GDM1 (cell line): Measurements from ENCODE around the gene DDOST.
"Not testable (repeated sequence)": the region's sequence is repeated elsewhere in the genome, so short reads cannot be mapped to it uniquely, and the experiment has no call there.

Experiments used
- DNase-seq: peaks from one replicate; lab custom pipeline; 2025; lab: John Stamatoyannopoulos, UW

DDOST gene

DNA sequence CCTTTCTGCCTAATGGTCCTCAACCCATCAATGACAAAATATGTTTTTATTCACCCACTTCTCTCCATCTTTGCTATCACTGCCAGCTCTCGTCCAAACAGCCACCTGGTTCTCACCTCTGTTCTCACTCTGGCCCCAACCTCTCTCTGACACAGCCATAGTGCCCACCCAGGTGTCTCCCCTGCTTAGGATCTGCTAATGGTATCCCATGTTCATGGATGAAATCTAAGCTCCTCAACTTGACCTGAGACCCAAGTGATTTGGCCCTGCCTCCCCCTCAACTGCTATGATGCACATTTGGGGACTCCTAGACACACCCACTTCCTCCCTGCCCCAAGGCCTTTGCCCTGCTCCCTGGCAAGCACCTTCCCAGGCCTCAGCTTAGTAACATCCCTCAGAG, 30.7 kb upstream of the DDOST start:
- DNase-seq, result no peak

DNA sequence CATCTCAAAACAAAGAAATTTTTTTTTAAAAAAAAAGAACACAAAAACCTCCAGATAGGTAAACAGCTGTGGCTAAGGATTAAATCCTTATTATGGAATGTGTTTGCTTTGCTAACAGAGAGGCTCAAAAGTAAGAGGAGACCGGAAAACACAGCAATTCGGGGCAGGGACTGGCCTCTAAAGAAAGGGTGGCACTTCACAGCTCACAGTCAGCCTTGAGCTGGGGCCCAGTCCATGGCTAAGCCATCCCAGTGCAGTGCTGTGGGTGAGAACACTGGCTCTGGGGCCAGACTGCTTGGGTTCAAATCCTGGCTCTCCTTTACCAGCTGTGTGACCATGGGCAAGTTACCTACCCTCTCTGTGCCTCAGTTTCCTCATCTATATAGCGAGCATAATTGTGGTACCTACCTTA, 28.5 kb upstream of the DDOST start:
- no peak for DNase-seq

DNA sequence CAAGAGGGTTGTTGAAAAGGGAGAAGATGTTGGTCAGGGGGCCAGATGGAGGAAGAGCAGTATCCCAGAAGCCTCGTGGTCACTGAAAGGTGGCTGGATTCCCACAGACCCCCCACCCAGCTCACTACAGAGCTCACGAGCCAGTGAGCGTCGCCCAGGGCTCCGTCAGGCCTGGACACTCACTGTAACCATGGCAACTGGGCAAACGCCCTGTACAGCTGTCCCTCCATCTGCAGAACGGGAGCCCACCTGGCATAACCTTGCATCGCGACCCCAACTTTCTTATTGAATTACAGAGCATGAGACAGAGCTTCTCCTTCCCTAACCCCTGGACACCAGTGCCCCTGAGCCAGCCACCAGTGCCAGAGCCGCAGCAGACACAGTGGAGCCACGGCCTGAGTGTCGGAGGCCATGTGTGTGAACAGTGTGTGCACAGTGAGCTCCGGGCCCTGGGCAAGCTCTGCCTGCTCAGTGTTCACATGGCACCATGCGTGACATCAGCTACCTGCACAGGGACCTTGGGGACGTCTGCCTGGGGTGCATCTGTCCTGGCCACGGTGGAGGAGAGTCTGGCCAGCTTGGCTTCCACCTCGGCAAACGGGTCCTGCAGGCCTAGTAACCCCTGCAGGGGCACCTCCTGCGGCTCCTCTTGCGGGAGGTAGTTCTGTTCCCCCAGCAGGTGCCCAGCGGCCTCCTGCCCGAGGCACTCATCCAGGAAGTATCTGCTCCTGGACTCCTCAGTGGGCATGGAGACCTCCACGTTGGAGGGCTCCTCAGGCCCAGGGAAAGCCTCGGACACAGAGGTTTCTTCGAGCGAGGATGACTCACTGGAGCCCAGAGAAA, 25.9 kb upstream of the DDOST start:
- no peak for DNase-seq

DNA sequence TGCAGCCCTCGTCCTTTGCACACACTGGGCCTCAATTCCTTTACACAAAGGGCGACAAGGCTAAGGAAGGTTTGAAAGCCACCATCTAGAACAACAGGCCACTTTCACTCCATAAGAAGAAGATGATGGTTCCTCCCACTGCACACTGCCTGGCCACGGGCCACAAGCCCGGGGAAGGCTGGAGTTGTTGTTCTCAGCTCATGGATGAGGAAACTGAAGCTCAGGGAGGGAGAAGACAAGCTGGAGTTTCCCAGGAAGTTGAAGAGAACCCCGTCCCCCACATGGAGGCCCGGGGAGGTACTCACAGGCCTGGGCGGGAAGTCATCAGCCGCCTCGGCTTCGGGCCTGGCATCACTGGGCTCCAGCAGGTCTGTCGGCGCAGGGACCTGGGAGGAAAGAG, 24.6 kb upstream of the DDOST start:
- DNase-seq, result no peak

DNA sequence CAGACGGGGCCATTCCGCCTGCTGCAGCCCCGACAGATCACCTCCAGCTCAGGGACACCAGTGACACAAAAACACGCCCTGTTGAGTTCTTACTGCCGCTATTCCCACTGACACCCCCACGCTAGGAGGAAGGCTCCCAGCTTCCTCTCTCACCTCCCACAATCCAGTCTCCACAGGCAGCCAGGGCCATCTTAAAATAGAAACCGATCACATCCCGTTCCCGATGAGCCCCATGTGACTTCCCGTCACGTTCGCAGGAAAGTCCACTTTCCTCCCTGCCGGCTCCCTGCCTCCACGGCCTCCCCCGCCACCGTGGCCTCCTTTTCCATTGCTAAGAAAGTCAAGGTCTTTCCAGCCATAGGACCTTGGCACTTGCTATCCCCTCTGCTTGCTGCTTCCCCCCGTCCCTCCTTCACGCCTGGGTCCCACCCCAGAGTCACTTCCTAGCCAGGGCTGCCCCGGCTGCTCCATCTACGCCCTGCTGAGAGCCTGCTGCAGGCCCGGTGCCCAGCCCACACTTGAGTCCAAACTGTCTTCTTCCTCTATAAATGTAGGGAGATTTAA, 24.0 kb upstream of the DDOST start:
- DNase-seq, result no peak

DNA sequence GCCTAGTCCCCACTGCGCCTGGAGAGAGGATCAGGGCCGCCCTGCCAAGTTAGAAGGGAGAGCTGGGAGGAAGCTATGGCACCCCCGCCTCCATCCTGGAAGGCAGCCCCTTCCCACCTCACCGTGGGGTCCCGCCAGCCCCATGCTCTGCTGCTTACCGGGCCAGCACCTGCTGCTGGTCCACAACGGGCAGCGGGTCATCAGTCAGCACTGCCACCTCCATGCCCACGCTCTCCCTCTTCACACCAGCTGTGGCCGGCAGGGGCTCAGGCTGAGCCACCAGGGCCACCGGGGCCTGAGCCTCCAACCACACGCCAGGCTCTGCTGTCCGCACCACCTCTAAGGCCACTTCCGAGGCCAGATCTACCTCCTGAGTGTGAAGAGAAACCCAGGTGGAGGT, 23.5 kb upstream of the DDOST start:
- DNase-seq, result no peak

DNA sequence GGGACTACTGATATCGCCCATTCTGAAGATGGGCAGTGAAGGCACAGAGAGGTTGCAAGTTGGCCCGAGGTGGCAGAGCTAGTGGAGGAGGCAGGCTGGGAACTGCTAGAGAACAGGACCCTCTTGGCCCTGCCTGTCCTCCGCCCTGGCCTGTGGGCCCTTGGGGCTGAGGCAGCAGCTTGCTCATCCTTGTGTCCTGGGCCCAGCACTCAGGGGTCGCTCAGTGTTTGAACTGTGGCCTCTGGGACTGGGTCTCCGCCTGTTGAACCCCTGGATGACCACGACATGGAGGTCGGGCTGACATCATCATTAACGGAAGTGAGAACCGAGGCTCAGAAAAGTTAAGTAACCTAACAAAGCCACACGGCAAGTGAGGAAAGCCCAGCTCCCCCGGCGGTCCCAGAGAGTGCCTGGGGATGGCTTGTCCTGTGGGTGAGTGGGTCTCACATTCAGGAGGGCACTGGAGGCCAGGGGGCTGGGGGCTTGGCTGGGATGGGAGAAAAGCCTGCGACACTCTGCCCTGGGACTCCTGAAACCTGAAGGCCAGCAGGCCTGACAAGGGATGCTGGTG, 23.0 kb upstream of the DDOST start:
- DNase-seq, result no peak

DNA sequence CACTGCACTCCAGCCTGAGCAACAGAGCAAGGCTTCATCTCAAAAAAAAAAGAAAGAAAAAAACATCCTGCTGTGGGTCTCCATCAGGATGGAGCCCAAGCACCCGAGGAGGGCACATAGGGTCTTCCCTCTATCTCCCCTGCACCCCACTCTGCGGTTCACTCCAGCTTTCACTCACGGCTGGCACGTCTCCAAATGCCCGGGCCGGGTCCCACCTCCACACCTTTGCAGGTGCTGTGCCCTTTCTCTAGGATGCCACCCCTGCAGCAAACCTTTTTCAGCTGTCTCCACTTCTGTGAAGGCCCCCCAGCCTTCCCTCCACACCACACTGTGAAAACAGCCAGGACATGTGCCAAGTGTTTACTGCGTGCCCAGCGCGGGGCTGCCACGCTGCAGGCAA, 22.4 kb upstream of the DDOST start:
- no peak for DNase-seq

DNA sequence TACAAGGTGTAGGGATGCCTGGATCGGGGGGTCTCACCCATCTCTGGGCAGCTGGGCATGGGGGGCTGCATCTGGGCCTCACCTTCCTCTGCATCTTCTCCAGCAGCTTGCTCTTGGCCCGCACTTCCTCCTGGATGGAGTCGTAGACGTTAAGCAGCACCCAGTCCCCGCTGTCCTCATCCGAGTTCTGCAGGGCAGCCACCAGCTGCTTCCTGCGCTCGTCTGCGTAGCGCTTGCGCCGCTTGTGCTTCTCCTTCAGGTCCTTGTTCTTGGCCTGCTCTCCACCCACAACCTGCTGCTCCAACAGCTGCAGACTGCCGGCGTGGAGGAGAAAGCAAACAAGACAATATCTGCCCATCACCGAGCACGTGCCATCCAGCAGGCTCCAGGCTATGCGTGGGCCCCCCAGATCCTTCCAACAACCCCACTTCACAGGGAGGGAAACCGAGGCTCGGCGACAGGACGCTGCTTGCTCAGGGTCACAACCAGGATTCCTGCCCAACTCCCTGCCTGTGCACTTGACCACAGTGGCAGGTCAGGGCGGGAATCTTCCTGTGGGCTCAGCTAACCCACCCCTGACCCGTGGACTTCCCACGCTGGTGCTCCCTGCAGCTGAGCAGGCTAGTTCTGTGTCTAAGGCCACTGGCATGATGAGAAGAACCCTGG, 21.5 kb upstream of the DDOST start:
- no peak for DNase-seq

DNA sequence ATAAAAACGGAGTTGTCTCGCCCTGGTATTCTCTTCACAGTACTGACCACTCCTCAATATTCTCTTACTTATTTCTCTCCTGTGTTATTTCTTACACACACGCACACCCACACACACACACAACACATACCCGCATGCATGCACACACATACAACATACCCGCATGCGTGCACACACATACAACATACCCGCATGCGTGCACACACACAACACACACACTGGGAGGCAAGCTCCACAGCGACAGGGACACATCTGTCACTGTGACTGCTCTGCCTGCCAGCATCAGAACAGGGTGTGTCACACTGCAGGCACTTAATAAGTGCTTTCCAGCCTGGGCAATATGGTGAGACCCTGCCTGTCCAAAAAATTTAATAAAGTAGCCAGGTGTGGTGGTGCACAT, 20.8 kb upstream of the DDOST start:
- DNase-seq, result no peak

DNA sequence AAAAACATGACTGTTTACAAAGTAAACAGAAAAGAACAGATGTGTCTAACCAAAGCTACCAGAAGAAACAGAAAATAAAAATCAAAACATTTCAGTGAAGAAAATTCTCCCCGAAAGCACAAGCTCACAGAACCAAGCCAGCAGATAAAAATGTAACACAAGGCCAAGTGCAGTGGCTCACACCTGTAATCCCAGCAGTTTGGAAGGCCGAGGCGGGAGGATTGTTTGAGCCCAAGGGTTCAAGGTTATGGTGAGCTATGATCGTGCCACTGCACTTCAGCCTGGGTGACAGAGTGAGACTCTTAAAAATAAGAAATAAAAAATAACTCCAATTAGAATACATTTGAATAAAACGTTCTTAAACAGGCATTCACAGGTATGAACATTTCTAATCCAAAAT, 19.1 kb upstream of the DDOST start:
- DNase-seq, result no peak

DNA sequence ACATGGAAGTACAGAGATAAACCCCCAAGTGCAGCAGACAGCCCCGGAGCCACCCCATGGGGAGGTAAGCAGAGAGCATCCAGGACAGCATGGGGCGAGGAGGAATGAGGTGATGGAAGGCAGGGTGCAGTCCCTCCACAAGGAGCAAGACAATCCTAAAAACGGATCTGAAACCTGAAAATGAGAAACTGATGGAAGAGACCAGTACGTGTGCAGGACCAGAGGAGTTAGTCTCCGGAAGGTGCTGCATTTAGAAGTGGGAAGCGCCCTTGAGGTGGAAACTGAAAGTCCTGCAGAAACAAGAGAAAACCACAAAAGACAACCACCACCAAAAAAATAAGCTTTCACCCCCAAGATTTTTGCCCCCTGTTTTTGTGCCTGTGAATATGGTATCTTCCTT, 17.4 kb upstream of the DDOST start:
- no peak for DNase-seq

DNA sequence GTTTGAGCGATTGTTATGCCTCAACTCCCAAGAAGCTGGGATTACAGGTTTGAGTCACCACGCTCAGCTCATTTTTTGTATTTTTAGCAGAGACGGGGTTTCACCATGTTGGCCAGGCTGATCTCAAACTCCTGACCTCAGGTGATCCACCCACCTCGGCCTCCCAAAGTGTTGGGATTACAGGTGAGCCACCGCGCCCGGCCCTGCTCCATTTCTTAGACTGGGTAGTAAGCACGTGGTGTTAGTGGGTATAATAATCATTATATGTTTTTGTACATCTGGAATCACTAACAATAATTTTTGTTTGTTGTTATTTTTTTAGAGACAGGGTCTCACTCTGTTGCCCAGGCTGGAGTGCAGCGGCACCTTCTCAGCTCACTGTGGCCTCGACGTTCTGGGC, 12.5 kb upstream of the DDOST start:
- DNase-seq, result not testable (repeated sequence)

DNA sequence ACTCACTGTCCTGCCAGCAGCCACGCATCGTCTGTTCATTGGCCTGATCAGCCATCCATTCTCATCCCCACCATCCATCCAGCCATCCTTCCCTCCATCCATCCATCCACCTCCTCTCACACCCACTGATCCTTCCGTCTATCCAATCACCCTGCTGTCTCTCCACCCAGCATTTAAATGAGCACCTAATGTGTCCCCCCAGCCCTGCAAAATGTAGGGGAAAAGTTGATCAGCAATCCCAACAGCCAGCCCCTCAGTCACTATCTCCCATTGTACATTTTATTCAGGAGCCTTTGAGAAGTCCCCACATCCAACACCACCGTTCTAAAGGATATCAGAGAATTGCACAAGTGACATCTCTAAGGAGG, 11.1 kb upstream of the DDOST start:
- DNase-seq, result no peak

DNA sequence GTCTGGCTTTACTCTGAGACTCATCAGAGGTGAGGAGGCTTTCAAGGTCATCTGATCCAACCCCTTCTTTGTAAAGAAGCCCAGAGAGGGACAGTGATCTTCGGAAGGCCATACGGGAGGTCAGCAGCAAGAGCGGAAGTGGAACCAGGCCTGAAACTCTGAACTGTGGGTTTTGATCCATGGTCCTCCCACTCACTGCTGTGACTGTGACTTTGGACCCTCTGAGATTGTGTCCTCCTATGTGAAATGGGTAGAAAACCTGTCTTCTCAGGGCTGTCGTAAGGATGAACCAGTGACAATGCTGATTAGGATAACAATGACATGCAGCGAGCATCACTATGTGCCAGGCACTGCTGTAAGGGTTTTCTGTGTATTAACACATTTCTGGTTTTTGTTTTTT, 9.8 kb upstream of the DDOST start:
- no peak for DNase-seq

DNA sequence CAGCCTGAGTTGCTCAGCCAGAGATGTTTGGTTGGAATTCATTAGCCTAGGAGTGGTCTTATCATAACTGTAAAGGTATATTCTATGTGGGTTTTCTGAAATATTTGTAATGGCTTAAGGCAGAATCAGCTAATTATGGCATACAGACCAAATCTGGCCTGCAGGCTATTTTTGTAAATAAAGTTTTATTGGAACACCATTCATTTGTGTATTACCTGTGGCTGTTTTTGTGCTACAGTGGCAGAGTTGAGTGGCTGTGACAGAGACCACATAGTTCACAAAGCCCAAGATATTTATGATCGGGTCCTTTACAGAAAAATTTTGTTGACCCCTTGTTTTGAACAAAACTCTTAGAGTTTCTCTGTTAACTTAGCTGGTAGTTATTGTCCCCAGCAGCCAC, 7.4 kb upstream of the DDOST start:
- no peak for DNase-seq

DNA sequence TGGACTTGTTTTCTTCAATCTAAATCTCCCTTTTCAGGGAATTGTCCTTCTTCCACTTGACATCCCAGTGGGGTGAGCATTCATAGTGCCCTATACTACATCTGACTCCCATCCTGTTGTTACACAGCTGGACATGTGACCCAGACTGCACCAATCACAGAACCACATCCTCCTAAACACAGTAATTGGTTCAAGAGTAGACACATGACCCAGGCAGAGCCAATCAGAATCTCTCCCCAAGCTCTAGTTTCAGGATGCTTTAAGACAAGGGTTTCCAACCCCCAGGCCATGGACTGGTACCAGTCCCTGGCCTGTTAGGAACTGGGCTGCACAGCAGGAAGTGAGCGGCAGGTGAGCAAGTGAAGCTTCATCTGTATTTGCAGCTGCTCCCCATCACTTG, 5.6 kb upstream of the DDOST start:
- DNase-seq, result no peak

DNA sequence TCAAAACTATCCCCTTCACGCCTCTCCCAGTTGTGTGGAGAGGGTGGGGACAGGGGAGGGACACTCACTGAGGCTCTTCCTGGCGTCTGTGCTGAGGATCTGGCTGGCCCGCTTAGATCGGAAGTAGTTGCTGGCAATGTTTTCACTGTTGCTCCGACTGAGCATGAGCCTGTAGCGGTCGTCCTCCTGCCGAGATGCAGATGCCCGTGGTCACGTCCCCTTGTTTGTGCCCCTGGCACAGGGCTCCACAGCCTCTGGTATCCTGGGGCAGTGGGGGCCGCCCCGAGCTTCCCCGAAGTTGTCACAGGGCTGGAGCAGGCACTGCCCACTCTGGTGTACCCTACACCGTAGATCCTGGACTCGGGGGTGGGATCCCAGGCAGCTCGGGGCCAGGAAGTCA, 5.0 kb upstream of the DDOST start:
- no peak for DNase-seq

DNA sequence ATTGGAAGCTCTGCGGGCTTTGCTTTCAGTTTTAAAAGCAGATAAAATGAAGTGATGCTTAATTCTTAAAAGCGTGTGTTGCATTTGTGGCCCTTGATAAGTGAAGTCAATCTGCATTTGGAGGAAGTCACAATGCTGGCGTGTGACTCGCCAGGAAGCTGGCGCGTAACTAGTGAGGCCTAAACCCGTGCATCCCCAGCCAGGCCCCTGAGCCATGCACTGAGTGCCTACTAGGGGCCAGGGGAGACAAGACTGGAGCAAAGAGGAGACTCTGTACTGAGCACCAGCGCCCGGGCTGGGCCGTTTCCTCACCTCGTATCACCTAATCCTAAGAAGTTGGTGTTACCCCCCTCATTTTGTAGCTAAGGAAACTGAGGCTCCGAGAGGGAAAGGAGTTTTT, 4.6 kb upstream of the DDOST start:
- DNase-seq, result peak; percentile 37

DNA sequence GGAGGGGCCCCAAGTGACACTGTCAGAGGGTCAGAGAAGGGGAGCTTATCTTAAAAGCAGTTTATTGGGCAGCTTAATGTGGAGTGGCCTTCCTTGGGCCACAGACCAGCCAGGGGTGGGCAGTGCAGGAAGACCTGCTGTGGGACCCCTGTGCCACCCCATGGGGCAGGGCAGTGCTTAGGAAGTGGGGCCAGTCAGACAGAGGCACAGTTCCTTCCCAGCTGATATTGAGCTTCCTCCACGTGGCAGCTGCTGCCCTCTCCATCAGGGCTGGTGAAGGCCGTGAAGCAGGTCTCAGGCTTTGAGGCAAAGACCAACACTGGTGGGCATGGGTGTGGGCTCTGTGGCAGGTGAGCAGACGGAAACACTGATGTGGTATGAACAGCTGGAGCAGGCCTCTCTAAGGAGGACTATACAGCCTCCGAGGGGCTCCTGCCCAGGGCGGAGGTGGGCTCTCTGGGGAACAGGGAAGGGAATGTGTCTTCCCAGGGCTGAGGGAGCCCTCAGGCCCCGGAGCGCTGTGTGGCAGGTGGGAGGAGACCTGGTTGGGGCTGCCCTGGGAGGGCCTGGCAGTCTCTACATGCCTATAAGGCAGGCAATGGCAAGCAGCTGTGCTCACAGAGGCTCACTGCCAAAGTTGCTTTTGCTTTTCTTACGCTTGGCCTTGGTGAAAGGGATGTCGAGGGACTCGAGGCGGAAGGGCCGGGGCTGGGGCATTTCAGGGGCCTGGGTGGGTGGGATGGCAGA, 3.0 kb upstream of the DDOST start:
- no peak for DNase-seq

DNA sequence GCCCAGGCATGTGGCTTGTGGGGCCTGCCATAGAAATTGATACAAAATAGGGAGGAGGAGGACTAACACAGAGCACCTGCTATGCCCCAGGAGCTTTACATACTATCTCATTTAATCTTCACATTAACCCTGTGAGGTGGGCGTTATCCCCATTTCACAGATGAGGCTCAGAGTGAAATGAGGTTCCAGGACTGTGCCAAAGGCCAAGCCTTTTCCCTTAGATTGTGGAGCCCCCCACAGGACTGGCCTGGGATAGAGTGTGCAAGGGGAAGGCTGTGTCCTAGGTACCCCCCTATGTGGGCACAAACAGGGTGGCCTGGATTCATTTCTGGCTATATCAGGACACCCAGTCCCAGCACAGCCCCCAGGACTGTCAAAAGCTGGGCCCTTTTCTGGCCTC, 2.2 kb upstream of the DDOST start:
- no peak for DNase-seq

DNA sequence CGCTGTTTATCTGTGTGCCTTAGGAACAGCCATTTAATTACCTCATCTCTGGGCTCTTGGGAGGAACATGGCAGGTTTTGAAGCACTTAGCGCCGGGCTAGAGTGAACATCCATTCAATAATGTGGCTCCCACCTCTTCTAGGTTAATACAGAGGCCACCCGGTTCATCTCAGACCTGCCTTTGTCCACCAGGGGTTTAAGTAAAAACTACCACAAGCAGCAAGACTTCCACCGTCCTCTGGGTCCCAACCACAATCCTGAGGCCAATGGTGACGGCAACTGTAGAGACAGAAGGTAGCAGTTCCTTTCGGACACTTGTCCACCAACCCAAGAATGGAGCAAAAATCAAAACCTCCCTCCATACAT, 924 bp upstream of the DDOST start:
- no peak for DNase-seq

DNA sequence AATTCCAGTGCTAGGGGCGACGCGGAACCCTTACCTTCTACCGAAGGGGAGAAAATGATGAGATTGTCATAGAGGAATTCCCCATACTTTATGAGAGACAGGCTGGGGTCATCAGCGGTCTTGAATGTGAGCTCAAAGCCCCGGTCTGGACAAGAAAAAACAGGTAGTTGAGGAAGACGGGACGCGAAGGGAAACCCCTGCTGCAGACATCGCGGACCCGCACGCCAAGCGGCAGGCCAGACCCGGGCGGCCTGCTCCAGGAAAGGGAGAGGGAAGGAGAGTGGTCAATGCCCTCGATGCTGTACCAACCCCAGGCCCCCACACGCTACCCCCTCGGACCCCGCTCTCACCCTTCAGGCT, 342 bp downstream of the DDOST start:
- DNase-seq, result no peak
